RWPE1 (cell line): ENCODE results near the gene LMNTD2.
A peak's percentile ranks its signal among the peaks of the same experiment; 100 is the strongest.

Source experiments
- CTCF ChIA-PET: fragments of 350-600 bp; sonication (Branson Sonifier 250); formaldehyde crosslinking; extraction: SDS; loops from one replicate; lab custom pipeline; 2021; lab: Yijun Ruan, JAX
- POLR2A ChIA-PET: fragments of 400-600 bp; formaldehyde crosslinking; extraction: SDS; loops from one replicate; lab custom pipeline; 2020; ENCODE audit warnings: antibody characterized with exemption; ENCODE audit not compliant: low non-redundant PET; lab: Yijun Ruan, JAX
- DNase-seq: peaks from one replicate; pipeline ENCODE4 v3.0.0; 2012; ENCODE audit warnings: low spot score
- H3K27ac ChIP-seq: fragments of 450-650 bp; 2 replicates; pipeline ENCODE4 v1.5.1; 2017
- TF ChIP-seq, protein P1 (sequence below): fragments of 450-650 bp; conservative IDR thresholded peaks from 2 replicates; pipeline ENCODE4 v1.5.1; 2017; ENCODE audit warnings: low read depth, mild to moderate bottlenecking

Gene LMNTD2

DNA sequence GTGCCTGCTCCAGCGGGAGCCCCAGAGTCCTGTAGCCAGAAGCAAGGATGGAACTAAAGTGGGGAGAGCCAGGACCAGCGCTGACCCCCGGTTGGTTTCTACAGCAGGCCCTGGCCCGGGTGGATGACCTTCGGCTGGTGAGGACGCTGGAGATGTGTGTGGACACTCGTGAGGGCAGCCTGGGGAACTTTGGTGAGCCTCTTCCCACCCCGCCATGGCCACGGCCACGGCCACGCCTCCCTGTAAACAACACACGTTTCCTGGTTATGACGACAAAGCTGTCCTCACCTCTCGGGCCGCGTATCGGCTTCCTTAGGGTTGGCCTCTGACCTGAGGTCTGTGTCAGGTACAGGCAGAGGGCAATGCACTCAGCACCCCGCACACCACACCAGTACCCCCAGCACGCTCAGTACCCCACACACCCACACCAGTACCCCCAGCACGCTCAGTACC lies 19.1 kb downstream of the LMNTD2 start:
- TF ChIP-seq, protein P1, sequence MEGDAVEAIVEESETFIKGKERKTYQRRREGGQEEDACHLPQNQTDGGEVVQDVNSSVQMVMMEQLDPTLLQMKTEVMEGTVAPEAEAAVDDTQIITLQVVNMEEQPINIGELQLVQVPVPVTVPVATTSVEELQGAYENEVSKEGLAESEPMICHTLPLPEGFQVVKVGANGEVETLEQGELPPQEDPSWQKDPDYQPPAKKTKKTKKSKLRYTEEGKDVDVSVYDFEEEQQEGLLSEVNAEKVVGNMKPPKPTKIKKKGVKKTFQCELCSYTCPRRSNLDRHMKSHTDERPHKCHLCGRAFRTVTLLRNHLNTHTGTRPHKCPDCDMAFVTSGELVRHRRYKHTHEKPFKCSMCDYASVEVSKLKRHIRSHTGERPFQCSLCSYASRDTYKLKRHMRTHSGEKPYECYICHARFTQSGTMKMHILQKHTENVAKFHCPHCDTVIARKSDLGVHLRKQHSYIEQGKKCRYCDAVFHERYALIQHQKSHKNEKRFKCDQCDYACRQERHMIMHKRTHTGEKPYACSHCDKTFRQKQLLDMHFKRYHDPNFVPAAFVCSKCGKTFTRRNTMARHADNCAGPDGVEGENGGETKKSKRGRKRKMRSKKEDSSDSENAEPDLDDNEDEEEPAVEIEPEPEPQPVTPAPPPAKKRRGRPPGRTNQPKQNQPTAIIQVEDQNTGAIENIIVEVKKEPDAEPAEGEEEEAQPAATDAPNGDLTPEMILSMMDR, result no peak
- ChIA-PET CTCF (interaction anchor here (2.4 kb wide), 1 partner anchor 13 kb away, joined by 10 read pairs; no protein-coding TSS in a partner anchor), POLR2A (no interaction called here)

DNA sequence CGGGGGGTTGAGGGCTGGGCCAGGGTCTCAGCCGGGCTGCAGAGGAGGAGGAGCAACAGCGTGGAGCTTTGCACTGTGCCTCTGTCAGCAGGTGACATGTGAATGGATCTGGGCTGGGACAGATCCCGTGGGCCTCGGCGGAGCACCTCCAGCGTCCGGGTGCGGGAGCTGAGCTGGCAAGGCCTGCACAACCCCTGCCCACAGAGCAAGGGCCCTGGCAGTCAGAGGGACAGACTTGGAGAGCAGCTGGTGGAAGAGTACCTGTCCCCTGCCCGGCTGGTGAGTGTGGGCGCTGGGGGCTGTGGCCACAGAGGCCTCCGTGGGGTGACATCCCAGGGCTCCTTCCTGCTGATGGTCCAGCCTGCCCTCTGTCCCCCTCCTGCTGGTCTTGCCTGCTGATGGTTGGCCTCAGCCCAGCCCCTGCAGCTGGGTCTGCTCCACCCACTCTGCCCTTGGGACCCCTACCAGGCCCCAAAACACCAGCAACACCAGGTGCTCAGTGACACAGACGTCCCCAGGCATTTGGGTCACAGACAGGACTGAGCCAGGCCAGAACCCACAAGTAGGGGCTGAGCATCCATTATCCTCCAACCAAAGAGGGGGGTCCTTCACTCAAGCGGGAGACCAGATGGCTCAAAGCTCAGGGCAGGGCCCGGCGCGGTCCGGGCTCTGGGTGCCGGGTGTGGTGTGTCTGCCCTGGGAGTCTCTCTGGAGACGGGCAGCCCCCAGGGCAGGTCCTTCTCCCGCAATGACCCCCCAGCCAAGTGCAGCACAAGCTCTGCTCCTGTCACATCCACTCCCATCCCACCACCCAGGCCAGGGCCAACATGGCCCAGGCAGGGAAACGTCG lies 19.7 kb downstream of the LMNTD2 start:
- ChIA-PET CTCF (interaction anchor here (1.4 to 2.4 kb wide), 2 partner anchors 14 to 106 kb away, joined by 4 to 10 read pairs; no protein-coding TSS in a partner anchor), POLR2A (no interaction called here)
- no peak for DNase-seq
- no peak overlapping the region for H3K27ac ChIP-seq
- TF ChIP-seq, protein P1, result no peak

More for the DNA sequence above, 19.1 kb downstream of the LMNTD2 start:
- H3K27ac ChIP-seq, result no peak overlapping the region
- no peak for DNase-seq

DNA sequence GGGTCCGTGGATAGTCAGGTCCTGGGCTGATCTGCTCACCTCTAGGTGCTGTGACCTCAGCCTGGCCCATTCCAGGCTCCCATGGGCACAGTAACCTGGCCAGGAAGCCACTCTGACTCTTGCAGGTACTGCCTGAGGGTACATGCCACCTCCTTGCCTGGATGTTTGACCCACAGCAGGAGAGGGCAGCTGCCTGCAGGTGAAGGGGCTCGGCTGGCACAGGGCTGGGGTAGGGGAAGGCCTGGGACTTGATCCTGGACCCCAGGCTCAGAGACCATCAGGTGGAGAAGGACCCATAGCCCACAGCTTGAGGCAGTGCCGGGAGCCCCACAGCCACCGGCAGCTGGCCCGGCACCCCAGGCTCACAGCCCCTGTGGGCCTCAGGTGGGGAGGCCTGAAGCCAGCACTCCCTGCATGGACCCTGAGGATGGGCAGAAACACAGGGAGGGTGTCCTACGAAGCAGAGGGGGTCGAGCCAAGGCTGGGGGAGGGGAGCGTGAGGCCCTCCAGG lies 20.5 kb downstream of the LMNTD2 start:
- H3K27ac ChIP-seq, result no peak overlapping the region
- POLR2A ChIA-PET, result no interaction called here
- no peak for DNase-seq
- CTCF ChIA-PET, result interaction anchor here (1.4 to 2.4 kb wide), 2 partner anchors 15 to 106 kb away, joined by 4 to 10 read pairs; no protein-coding TSS in a partner anchor
- TF ChIP-seq, protein P1, result no peak

DNA sequence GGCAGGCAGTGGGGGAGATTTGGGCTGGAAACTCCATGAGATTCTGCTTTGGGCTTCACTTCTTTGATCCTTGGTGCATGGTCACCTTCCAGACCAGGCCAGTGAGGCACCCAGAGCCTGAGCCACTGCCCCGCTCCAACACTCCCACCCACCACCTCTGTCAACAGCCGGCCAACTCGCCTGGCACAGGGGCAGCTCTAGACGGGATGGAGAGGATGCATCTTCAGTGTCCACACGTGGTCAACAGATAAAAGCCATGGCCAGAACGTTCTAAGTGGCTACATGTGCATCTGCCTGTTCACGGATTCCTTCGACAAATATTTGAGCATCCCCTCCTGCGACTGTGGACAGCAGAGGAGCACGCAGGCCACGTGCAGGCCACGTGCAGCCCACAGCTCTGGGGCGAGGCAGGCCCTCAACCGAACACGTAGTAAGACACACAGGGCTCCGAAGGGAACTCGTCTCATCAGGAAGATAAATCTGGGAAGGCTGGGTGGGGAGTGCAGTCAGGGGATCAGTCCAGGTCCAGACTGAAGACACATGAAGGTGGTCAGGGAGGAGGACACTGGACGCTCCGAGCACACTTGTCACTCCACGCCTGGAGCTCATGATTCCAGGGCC lies 22.0 kb downstream of the LMNTD2 start:
- peak overlapping the region; percentile 99 for H3K27ac ChIP-seq
- DNase-seq, result no peak
- CTCF ChIA-PET, result interaction anchor here (0.6 to 1.0 kb wide), 2 partner anchors 17 to 380 kb away, joined by 3 read pairs; no protein-coding TSS in a partner anchor
- TF ChIP-seq, protein P1, result no peak
- POLR2A ChIA-PET, result no interaction called here

DNA sequence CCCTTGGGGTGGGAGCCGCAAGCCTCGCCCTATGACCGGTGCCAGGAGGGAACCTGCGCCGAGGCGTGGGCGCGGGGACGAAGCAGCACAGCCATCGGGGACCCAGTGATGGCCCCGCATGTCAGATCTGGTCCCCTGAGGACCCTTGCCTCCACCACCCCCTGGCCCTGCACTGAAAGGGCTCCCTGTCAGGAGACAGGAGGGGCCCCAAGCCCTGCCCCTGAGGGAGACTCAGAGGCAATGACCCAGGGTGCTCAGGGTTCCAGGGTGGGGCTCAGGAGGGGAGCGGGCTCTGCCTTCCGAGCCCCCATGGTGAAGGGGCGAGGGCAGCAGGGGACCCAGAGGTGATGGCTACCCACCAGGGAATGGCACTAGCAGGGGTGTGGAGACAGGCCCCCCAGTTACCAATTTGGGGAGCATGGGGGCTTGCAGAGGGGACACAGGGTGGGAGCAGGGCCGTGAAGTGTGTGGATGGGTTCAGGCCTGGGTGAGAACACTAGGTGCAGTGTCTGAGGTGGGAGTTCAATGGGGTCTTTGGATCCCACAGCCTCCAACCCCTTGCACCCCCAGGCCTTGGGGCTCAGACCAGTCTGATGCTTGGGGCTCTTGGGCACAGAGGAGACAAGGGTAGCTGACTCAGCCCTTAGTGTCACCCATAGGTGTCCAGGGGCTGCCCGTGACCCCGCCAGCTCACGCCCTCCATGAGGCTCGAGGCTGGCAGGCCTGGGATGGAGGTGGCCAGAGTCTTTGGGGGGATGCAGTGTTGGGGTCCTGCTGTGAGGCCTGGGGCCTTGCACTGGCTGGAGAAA lies 22.7 kb downstream of the LMNTD2 start:
- ChIA-PET CTCF (interaction anchor here (1.0 kb wide), 1 partner anchor 17 kb away, joined by 3 read pairs; no protein-coding TSS in a partner anchor), POLR2A (no interaction called here)
- TF ChIP-seq, protein P1, result no peak
- peak overlapping the region; percentile 99 for H3K27ac ChIP-seq
- no peak for DNase-seq
